ENCODE results near the gene SRPK2.

DNA sequence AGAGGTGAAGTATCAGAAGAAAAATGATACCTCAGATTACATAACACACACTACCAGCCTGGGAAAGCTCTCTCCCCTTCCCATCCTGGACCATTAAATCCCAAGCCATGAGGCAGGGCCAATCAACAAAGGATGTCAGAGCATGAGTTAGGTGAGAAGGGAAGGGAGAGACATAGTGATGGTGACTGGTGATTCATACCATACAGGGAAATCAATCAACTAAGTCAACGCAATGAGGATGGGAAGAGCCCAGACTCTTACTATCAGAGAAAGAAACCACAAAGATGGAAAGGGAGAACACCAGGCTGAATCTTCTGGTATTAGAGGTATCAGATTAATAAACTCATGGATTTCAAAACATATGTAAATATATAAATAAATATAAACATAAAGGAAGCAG is 189.3 kb downstream of the SRPK2 start:
- TF ChIP-seq, protein P1, sequence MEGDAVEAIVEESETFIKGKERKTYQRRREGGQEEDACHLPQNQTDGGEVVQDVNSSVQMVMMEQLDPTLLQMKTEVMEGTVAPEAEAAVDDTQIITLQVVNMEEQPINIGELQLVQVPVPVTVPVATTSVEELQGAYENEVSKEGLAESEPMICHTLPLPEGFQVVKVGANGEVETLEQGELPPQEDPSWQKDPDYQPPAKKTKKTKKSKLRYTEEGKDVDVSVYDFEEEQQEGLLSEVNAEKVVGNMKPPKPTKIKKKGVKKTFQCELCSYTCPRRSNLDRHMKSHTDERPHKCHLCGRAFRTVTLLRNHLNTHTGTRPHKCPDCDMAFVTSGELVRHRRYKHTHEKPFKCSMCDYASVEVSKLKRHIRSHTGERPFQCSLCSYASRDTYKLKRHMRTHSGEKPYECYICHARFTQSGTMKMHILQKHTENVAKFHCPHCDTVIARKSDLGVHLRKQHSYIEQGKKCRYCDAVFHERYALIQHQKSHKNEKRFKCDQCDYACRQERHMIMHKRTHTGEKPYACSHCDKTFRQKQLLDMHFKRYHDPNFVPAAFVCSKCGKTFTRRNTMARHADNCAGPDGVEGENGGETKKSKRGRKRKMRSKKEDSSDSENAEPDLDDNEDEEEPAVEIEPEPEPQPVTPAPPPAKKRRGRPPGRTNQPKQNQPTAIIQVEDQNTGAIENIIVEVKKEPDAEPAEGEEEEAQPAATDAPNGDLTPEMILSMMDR (IDR thresholded peaks at IDR 0.05), result no peak
- TF ChIP-seq POLR2A (IDR thresholded peaks at IDR 0.05), result no peak
- no peak for TF ChIP-seq POLR2AphosphoS5 (IDR thresholded peaks at IDR 0.05)

All from prostate gland (tissue), 2 donors.